ENCODE measurements around the gene KIF22. TPM values are rescaled to one million over a fixed set of nuclear protein-coding genes. Genes with fewer than 3 reads are reported as not detected.
A peak's percentile ranks its signal among the peaks of the same experiment; 100 is the strongest.

KIF22 gene
- total and polyA plus RNA-seq, 9 of the 15 experiments (the other 6 are each of a cell fraction or from before 2014, with no cell fraction given) = 8.7 to 232 (median 131) TPM

- FAIRE-seq (peak; percentile 70), DNase-seq (ENCODE audit: extremely low read depth in 1 of 4, low spot score in 3 of 4) (peak; percentile 61 to 90 (median 70)), ATAC-seq (0 out of 3 replicates have a peak, but pooled peaks have one; percentile 0)
- Histone ChIP-seq H4K20me1 (replicated peaks; ENCODE audit: control insufficient read depth, insufficient read depth, low read length) (peaks cover 23% of the 10 kb centered on the region; the same call in 1 of the 2 replicates), H2AFZ (ENCODE audit: low read depth, low read length) (no peak overlapping the region), H3K9me1 (ENCODE audit: control insufficient read depth, insufficient read depth, low read length) (no peaks in the 10 kb centered on the region), H3K9ac (ENCODE audit: insufficient read depth in 1 of 2, low read depth in 2 of 2, low read length in 2 of 2) (peak overlapping the region; percentile 84 to 100), H3K27me3 (ENCODE audit: control insufficient read depth in 2 of 2, insufficient read depth in 2 of 2, low read length in 2 of 2) (no peaks in the 10 kb centered on the region), H3K4me3 (peak overlapping the region; percentile 60), H3K4me1 (replicated peaks in 1 of 2; ENCODE audit: control insufficient read depth in 2 of 2, insufficient read depth in 2 of 2, low read length in 2 of 2) (peaks cover 42 to 59% of the 10 kb centered on the region in 2 experiments), H3K4me2 (ENCODE audit: insufficient read depth, low read length) (peak overlapping the region; percentile 91), H3K9me3 (replicated peaks; ENCODE audit: control insufficient read depth, insufficient read depth, low read depth, low read length) (no peaks in the 10 kb centered on the region), H3K27ac (ENCODE audit: extremely low read depth, low read depth, low read length) (peak overlapping the region; percentile 88), H3K36me3 (ENCODE audit: control insufficient read depth, insufficient read depth, low read length) (peaks cover 64% of the 10 kb centered on the region), H3K79me2 (ENCODE audit: control insufficient read depth, insufficient read depth, low read length) (peaks cover 47% of the 10 kb centered on the region)
- CTCF ChIA-PET (ENCODE audit: low intra/inter-chr PET ratio) = interaction anchor here (0.7 to 1.1 kb wide), 2 partner anchors 10 to 336 kb away, joined by 3 read pairs; no protein-coding TSS in a partner anchor
- under 1% methylated on average over 48 of the region's 99 CpGs for WGBS (ENCODE audit: insufficient coverage, low coverage, missing lambda C conversion rate)
- in situ Hi-C loops (cut with MboI) = no loop called here
- intact Hi-C loops (cut with micrococcal nuclease) = loop anchor here (2.0 kb wide), 1 partner anchor 42 kb away; no protein-coding TSS in a partner anchor
- POLR2A ChIA-PET = interaction anchor here (0.5 to 2.7 kb wide), 5 partner anchors 9 to 165 kb away, joined by 3 to 8 read pairs (median 5); partner anchors contain the start of genes KIF22 and PAGR1
- no TSS peak for BruUV-seq (replicated peaks)
- TF ChIP-seq FOXA3 (CRISPR knock-in tag; conservative IDR thresholded peaks at IDR 0.05 in 1 of 2, IDR thresholded peaks at IDR 0.05 in 1 of 2) (0 out of 4 replicates have a peak, but pooled peaks of 1 of the 2 experiments have one; percentile 5), TARDBP (IDR thresholded peaks at IDR 0.05) (no peak), BRD4 (IDR thresholded peaks at IDR 0.05) (no peak), ZNF324 (CRISPR knock-in tag; IDR thresholded peaks at IDR 0.05) (no peak), HMG20A (CRISPR knock-in tag; conservative IDR thresholded peaks at IDR 0.05) (no peak), PCBP1 (IDR thresholded peaks at IDR 0.05; ENCODE audit: low read depth, low read length, poor library complexity, severe bottlenecking) (peak; percentile 63), GATAD2A (IDR thresholded peaks at IDR 0.05) (no peak), SMARCA4 (IDR thresholded peaks at IDR 0.05) (no peak), ZNF212 (CRISPR knock-in tag; IDR thresholded peaks at IDR 0.05) (no peak), POLR2G (IDR thresholded peaks at IDR 0.05; ENCODE audit: low read depth, low read length) (peak; percentile 80), MYC (IDR thresholded peaks at IDR 0.05; ENCODE audit: low read depth, low read length) (peak; percentile 83; the same call in 1 of the 2 replicates), MYC (CRISPR knock-in tag; IDR thresholded peaks at IDR 0.05; ENCODE audit: borderline replicate concordance, low read depth) (no peak), CAMTA2 (CRISPR knock-in tag; conservative IDR thresholded peaks at IDR 0.05) (no peak), PURB (CRISPR knock-in tag; IDR thresholded peaks at IDR 0.05; ENCODE audit: low read depth) (no peak), E2F4 (CRISPR knock-in tag; IDR thresholded peaks at IDR 0.05; ENCODE audit: low read depth) (0 out of 2 replicates have a peak, but pooled peaks have one; percentile 16), ZBTB34 (CRISPR knock-in tag; IDR thresholded peaks at IDR 0.05) (no peak)
- TF ChIP-seq, protein P1, sequence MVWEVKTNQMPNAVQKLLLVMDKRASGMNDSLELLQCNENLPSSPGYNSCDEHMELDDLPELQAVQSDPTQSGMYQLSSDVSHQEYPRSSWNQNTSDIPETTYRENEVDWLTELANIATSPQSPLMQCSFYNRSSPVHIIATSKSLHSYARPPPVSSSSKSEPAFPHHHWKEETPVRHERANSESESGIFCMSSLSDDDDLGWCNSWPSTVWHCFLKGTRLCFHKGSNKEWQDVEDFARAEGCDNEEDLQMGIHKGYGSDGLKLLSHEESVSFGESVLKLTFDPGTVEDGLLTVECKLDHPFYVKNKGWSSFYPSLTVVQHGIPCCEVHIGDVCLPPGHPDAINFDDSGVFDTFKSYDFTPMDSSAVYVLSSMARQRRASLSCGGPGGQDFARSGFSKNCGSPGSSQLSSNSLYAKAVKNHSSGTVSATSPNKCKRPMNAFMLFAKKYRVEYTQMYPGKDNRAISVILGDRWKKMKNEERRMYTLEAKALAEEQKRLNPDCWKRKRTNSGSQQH (CRISPR knock-in tag; IDR thresholded peaks at IDR 0.05) = no peak
Measured at GRCh38 chr16:29806641-29807425, 16.3 kb downstream of the KIF22 start.

Data from K562 (cell line).